HG02943 (cell line): ENCODE data around the gene RSBN1.
"Not testable (repeated sequence)": the region's sequence is repeated elsewhere in the genome, so short reads cannot be mapped to it uniquely, and the experiment has no call there.

Experiments used
- ATAC-seq: cut with Tn5 transposase; IDR thresholded peaks from one replicate; pipeline ENCODE4 v1.9.1; 2021; ENCODE audit warnings: mild to moderate bottlenecking, low read depth, moderate library complexity; ENCODE audit not compliant: unreplicated experiment

RSBN1 gene

GRCh38 chr1:113811888-113812660, at the start of gene RSBN1:
RSBN1 (minus strand) TSS chr1:113812476; CDS start chr1:113812412, 64 bp downstream.
- peak; percentile 93 for ATAC-seq

GRCh38 chr1:113861641-113862040, 49.4 kb upstream of the RSBN1 start:
- ATAC-seq, result no peak

- no peak for ATAC-seq
Measured at GRCh38 chr1:113860891-113861290, 48.6 kb upstream of the RSBN1 start.

GRCh38 chr1:113859478-113860175, 47.4 kb upstream of the RSBN1 start:
- peak; percentile 83 for ATAC-seq

- ATAC-seq, result no peak
Measured at GRCh38 chr1:113858982-113859381, 46.7 kb upstream of the RSBN1 start.

GRCh38 chr1:113858418-113858817, 46.1 kb upstream of the RSBN1 start:
- no peak for ATAC-seq

GRCh38 chr1:113857776-113858175, 45.5 kb upstream of the RSBN1 start:
- ATAC-seq, result no peak

GRCh38 chr1:113856401-113856790, 44.1 kb upstream of the RSBN1 start:
- no peak for ATAC-seq

- ATAC-seq, result no peak
Measured at GRCh38 chr1:113855630-113856400, 43.5 kb upstream of the RSBN1 start.

- ATAC-seq, result no peak
Measured at GRCh38 chr1:113854234-113854633, 42.0 kb upstream of the RSBN1 start.

- not testable (repeated sequence) for ATAC-seq
Measured at GRCh38 chr1:113852694-113853093, 40.4 kb upstream of the RSBN1 start.

GRCh38 chr1:113850127-113850796, 38.0 kb upstream of the RSBN1 start:
- no peak for ATAC-seq

GRCh38 chr1:113849072-113849471, 36.8 kb upstream of the RSBN1 start:
- no peak for ATAC-seq

- no peak for ATAC-seq
Measured at GRCh38 chr1:113846391-113847035, 34.2 kb upstream of the RSBN1 start.

- no peak for ATAC-seq
Measured at GRCh38 chr1:113836534-113836933, 24.3 kb upstream of the RSBN1 start.

- ATAC-seq, result no peak
Measured at GRCh38 chr1:113835686-113836290, 23.5 kb upstream of the RSBN1 start.

GRCh38 chr1:113834716-113835115, 22.4 kb upstream of the RSBN1 start:
- ATAC-seq, result no peak

GRCh38 chr1:113830039-113830438, 17.8 kb upstream of the RSBN1 start:
- ATAC-seq, result no peak

- ATAC-seq, result no peak
Measured at GRCh38 chr1:113821916-113822315, 9.6 kb upstream of the RSBN1 start.

- ATAC-seq, result no peak
Measured at GRCh38 chr1:113818578-113818977, 6.3 kb upstream of the RSBN1 start.
